MM.1S (cell line): ENCODE data around the gene SLC24A3.

Source experiments
- CTCF ChIP-seq: fragments of 300-600 bp; sonication (generic); IDR thresholded peaks from 2 replicates; pipeline ENCODE4 v1.5.1; 2016; ENCODE audit warnings: antibody characterized with exemption, low read length, mixed read lengths
- EZH2 ChIP-seq: fragments of 300-600 bp; sonication (generic); optimal IDR thresholded peaks from 2 replicates; pipeline ENCODE3; 2017; ENCODE audit warnings: low read depth, mild to moderate bottlenecking, antibody characterized with exemption, low read length, mixed read lengths
- EZH2phosphoT487 ChIP-seq: fragments of 300-600 bp; sonication (generic); IDR thresholded peaks from 2 replicates; pipeline ENCODE4 v1.6.1; 2018; ENCODE audit warnings: antibody characterized with exemption, low read length

GRCh38 chr20:19370076-19371075 is 157.9 kb downstream of the SLC24A3 start:
- TF ChIP-seq CTCF (no peak), EZH2 (no peak), EZH2phosphoT487 (no peak)
